COR-L47 (cell line): ENCODE measurements around the gene PKP1.

Experiments
- DNase-seq: peaks from one replicate; lab custom pipeline; 2025; lab: John Stamatoyannopoulos, UW

The PKP1 gene

DNA sequence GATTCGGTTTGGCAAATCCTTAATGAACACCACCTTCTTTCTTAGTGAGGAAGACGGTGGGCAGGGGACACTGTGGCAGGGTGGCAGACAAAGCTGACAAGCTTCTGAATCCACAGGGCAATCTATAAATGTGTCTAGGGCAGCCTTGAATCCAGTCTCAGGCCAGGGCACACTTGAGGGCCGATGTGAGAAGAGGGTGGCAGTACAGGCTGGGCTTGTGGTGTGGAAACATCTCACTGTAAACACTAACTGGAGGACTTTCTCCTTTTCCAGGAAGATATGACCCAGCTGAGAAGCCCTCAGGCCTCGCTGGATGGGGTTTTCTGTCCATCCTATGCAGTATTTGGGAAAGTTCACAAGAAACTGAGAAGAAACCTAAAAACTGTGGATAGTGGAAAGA, 46.5 kb downstream of the PKP1 start:
- no peak for DNase-seq

DNA sequence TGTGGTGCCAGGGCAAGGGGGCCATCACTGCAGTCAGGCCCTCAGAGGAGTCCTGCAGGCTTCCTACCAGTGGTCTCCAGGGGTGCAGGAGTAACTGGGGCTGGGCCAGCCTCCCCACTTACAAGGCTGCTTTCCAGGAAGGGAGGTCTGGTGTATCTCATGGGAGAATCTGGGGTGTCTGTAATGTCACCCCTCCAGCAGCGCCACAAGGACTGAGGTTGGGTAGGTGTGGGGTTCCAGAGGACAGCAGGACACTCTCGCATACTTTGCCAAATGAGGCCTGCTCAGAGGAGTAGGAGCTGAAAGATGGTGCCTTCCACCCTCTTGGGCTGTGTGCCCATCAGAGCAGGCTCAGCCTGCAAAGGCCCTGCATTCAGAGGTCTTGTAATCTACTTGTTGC, 47.2 kb downstream of the PKP1 start:
- DNase-seq: no peak

DNA sequence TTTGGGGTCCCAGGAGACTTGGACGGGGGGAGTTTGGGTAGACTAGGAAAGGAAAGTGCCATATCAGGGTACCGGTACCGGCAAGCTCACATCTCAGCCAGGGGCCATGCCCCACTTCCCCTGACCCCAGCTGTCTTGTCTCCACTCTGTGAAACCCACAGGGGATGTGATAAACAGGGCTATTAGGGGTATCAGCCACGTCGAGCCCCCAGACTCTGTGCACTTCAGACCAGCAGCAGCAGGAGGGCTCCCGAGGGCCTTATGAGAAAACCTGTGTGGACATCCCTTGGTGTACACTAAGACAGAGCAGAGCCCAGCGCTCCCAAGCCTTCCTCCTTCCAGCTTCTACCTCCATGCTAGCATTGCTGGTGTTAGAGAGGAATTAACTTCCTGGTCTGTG, 47.9 kb downstream of the PKP1 start:
- DNase-seq: no peak

DNA sequence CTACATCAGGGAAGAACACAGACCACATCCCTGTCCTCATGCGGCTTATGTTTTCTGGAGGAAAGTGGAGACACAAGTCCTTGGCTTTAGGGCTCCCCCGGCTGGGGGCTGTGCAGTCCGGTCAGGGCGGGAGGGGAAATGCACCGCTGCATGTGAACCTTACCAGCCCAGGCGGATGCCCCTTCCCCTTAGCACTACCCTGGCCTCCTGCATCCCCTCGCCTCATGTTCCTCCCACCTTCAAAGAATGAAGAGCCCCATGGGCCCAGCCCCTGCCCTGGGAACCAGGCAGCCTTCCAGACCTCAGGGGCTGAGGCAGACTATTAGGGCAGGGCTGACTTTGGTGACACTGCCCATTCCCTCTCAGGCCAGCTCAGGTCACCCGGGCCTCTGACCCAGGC, 48.7 kb downstream of the PKP1 start:
- DNase-seq: no peak

DNA sequence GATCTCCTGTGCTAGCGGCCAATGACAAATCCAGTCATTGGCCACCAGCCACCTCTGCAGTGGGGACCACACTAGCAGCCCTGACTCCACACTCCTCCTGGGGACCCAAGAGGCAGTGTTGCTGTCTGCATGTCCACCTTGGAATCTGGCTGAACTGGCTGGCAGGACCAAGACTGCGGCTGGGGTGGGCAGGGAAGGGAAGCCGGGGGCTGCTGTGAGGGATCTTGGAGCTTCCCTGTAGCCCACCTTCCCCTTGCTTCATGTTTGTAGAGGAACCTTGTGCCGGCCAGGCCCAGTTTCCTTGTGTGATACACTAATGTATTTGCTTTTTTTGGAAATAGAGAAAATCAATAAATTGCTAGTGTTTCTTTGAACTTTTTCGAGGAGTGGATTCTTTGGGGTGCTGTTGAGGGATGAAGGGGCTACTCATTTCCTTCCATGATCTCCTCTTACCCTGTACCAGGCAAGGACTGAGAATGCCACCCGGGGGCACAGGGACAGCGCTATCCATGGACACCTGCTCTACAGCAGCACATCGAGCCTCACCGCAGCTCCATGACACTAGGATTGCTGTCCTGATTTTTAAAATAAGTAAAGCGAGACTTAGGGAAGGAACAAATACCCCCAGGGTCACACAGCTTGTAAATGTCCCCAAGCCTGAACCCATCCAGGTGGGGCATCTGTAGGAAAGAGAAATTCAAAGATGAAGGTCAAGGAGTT, 49.5 kb downstream of the PKP1 start:
- no peak for DNase-seq

DNA sequence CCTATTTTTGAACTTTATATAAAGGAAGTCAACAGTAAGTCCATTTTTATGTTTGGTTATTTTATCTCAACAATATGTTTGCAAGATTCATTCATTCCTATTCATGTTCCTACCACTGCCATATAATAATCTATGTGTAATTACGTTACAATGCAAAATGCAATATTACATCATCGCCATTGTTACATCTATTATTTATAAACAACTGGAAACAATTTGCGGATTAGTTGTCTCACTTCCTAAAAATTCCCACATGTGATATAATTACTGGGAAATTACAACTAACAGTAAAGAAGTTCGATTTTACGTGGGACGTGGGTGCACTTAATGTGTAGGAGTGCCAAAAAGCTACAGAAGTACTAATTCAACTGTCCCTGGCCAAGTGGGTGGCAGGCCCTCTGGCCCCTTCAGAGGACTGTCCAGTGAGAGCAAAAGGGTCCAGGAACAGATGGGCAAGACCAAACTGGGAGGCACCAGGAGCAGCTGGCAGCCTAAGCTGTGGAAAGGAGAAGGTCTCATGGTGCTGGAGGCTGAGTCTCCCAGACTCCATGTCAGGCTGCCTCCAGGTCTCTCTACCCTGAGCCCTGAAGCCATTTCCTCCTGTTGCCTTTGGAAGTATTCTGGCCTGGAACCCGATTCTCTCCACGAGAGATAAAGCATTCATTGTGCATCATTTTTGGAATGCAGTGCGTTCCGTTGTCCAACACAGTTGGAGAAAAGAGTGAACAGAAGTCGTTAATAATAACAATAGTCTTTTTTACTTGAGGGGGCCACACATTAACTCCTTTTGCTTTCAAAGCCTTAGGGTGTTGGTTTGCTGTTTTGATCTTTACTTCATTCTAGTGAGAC, 51.2 kb downstream of the PKP1 start:
- DNase-seq: no peak

DNA sequence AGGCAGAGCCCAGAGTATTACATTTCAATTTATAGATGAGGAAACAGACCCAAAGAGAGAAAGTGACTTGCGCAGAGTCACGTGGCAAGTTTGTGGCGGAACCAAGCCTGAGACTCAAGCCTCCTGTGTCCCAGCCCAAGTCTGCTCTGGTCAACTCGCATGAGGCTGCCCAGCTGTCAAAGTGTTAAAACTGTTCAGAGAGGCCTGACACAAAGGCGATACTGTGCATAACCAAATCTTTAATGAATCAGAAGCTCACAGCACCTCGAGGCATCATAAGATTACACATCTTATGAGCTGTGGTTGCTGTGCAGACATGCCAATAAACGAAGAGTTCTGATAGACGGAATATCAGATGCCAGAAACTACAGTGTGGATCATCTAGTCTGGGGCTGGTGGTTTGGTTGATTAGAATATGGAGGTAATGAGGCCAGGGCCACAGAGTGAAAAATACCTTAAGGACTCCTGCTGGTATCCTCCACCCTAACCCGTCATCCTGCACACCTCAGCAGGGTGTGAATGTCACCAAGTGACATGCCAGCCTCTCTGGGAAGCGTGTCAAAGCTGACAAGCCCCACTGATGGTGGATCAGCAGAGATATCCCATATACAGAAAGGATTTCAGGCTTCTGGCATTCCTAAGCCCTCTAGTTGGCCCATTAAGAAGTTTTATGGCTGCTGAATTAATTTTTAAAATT, 52.0 kb downstream of the PKP1 start:
- no peak for DNase-seq

DNA sequence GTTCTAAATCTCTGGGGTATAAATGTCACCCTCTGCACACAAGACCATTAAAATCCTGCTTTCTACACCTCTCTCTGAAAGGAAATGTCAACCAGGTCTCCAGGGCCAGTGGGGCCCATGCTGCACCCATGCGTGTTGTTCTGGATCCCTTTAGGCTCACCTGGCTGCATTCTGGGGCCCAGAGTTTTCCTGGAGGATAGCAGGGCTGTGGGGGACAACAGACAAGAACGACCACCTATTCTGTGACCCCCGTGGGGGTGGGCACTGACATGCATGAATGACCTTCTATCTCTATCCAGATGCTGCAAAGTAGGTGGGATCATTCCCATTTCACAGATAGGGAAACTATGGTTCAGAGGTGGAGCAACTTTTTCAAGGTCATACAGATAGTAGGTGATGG, 52.6 kb downstream of the PKP1 start:
- no peak for DNase-seq

DNA sequence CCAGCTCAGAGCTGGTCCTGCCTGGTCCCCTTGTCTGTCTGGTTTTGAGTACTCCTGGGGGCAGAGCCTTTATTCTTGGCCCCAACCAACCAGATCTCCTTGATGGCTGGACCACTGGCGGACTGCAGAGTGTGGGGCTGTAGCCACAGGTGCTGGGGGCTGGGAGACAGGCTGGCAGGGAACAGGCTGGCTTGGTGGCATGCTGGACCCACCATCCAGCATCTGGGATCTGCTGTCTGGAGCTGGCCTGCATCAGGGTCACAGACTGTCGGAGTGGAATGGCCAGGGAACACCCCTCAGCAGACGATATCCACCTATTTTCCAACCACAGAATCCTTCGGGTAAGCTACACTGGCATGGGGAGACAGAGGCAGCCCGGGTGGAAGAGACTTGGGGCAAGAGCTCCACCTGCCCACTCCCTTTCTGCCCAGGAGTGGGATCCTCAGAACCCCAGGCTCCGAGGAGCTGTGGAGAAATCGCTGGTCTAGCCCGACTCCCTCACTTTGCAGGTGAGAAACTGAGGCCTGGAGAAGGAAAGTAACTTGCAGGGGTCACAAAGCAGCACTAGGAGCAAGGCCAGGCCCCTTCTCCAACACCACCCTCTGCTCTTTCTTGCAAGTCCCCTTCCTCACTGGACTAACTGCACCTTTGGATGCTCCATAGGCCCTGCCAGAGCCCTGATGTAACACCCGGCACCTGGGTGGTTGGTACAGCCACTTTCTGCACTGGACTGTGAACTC, 53.6 kb downstream of the PKP1 start:
- DNase-seq: no peak

DNA sequence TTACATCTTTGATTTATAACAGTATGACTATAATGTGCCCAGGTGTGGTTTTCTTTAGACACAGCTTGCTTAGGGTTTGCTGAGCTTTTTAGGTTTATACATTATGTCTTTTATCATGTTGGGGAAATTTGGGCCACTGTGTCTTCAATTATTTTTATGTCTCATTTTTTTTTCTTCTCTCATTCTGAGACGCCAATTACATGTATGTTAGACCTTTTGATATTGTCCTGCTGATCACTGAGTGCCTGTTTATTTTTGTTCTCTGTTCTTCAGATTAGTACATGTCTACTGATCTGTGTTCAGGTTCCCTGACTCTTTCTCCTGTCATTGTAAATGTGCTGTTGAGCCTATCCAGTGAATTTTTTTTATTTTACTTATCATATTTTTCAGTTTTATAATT, 58.1 kb downstream of the PKP1 start:
- DNase-seq: no peak

DNA sequence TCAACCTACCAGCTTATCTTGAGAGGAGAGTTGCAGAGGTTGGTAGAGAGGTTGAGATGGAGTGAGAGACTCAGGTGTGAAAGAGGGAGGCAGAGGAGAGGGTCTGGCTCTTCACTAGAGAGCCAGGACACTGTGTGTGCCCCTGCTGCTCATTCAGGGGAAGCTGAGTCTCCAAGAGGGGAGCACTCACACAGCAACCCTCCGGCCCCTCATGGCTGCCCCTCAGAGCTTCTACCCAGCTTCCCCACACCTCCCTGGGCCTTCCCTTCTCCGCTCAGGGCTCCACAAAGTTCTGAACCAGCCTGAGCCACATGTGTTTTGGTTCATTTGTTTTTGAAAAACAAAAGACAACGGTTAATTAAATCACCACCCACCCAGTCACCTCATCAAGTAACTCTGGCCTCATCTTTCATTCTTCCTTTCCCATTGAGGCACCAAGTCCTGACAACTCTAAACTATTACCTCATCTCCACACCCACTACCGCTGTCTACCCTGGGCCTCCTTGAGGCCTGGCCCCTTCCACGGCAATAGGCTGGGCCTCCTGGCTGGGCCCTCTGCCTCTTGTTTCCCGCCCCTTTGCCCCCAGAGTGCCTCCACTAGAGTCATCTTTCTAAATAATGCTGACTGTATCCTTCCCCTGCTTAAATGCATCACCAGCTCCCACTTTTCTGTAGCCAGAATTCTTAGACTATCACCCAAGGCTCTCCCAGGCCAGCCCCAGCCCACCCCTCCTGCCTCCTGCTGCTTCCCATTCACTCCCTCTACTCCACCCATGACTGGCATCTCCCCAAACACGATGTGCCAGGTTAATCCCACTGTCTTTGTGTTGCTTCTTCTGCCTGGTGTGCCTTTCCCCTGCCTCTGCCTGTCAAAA, 61.1 kb downstream of the PKP1 start:
- DNase-seq: no peak

DNA sequence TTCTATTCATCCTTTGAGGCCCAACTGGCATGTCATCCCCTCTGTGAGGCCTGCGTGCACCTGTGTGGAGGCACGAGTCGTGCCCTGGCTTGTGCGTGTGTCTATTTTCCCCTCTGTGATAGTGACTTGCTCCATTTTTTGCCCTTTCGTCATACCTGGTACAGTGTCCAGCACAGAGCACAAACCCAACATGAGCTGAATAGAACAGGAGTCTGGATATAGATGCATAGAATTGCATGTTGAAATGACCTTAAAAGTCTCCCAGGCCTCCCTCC, 61.7 kb downstream of the PKP1 start:
- DNase-seq: no peak

DNA sequence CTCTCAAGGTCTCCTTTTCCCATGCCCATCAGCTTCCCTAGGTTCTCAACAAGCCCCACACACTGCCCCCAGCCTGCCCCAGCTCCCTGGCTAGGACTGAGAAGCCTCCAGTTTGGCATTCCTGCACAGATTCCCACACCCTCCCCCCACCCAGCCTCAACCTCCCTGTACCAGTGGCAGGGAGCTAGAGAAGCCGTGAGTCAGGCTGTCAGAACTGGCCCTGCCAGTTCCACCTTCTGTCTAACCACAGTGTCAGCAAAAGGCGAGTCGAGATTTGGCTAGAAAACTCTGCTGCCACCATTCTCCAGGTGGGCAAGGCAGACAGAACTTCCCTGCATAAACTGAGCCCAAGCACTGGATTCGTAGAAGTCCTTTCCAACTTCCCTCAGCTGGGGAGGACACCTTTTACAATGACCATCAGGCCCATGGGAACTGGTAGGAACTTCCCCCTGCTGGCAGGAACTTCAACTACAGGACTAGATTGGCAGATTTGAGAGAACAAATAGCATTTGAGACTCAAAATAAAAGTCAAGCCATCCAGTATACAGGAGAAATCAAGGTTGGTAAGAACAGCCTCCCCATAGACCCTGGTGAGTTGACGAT, 63.1 kb downstream of the PKP1 start:
- DNase-seq: peak; percentile 27

DNA sequence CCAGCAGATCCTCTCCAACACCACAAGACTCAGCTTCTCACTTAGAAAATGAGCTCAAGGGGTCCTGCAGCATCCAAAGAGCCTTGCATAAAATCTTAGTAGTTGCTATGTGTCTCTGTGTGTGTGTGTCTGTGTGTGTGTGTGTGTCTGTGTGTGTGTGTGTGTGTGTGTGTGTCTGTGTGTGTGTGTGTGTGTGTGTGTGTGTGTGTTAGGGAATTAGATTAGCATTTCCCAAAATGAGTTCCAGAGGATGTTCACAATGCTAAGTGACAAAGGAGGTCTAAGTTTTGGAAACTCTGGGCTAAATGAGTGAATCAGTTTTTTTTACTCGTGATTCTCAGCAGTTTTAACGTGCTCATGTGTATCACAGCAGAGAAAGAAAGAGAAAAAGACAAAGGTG, 63.7 kb downstream of the PKP1 start:
- DNase-seq: no peak

DNA sequence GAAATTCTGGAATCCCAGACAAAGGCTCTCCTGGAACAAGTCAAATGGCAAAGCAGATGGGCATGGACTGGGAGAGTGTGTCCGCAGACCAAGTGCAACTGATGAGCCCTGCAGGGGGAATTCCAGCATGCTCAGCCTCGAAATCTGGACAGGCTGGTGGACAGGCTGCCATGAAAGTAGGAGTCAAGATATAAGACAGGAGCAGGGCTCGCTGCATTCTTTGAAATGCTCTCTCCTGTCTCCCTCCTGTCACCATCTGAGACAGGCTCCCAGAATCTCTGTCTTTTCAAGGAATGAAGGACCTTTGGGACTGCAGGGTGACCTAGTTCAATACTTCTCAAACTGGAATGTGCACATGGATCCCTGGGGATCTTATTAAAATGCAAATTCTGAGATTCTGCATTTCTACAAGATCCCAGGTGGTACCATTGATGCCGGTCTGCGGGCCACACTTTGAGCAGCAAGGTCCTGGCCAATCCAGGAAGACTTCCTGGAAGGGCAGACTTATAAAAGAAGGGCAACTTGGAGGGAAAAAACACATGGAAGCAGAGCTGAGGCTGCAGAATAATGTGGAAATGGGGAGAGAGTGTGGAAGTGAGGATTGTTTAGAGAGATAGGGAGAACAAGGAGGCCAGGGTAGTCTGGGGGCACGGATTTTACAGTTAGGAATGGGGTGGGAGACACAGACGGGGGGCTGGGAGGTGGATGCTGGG, 64.3 kb downstream of the PKP1 start:
- DNase-seq: no peak

DNA sequence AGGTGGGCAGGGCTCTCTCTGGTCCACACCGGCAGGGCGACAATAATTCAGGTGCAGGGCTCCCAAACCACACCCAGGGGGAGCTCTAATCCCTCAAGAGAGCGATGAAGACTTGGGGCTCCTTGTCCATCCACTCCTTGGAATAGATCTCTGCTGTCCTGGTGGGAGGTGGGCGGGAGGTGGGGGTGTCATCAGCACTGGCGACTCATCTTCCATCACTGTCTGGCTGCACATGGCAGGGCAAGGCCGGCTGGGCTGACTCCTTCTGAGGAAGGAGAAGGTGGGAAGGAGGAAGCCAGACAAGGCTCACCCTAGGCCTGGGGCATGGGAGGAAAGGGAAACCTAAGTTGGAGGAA, 64.9 kb downstream of the PKP1 start:
- DNase-seq: peak; percentile 34

DNA sequence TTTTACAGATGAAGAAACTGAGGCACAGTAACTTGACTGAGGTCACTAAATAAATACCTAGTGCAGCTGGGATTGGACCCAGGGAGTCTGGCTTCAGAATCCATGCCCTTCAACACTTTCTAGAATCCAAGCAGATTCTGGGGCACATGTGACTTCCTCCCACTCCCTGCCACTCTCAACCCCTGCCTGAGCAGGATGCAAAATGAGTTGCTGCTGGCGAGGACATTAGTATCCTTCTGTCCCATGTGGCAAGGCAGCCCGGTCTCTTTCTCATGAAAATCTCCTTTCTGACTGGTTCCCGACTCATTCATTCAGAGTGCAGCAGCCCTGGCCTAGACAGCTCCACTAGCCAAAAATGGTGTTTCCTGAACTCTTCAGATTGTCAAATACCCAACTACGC, 65.8 kb downstream of the PKP1 start:
- DNase-seq: no peak

DNA sequence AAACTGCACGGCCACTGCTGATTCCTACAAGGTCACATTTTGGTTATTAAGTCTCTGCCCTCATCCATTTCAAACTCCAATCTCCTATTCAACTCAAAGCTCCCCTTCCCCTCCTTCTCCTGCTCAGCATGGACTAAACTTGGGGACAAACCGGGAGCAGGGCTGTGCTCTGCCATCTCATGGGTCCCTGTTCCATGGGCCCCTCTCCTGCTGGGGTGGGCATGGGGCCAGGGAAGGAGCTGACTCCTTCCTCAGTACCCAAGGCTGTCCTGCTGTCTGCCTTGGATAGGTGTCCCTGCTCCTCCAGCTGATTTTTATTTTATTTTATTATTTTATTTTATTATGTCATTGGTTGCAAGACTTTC, 67.0 kb downstream of the PKP1 start:
- DNase-seq: no peak

DNA sequence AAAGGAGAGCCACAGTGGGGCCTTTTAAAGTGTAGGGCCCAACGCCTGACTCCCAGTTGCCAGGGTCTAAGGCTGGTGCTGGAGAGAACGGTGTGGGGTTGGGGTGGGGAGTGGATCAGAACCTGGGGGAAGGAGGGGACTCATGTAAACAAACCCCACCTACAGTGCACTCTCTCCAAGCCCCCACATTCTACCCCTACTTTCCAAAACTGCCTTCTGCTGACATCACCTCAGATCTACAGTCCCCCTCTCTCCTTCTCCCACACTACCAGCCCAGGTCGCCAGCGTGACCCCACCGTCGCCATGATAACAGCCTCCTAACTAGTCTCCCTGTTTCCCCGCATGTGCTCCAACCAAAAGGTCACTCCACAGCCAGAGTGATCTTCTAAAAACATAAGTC, 67.6 kb downstream of the PKP1 start:
- DNase-seq: no peak

DNA sequence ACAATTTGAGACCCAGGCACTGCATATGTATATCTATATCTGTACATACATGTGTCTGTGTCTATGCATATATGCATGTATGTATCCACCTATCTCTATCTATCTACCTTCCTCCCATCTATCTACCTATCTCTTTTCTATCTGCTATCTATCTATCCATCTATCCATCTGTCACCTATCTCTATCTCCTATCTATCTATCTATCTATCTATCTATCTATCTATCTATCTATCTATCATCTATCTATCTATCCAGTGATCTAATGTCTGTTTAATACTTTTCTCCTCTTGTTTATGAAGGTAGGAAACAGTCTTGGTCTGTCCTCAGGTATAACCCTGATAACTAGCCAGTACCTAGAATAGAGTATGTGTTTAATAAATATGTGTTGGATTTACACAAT, 68.3 kb downstream of the PKP1 start:
- no peak for DNase-seq
